Measurements from ENCODE around the gene GUCD1.
"Not testable (repeated sequence)": the region's sequence is repeated elsewhere in the genome, so short reads cannot be mapped to it uniquely, and the experiment has no call there.

GUCD1 gene

GRCh38 chr22:24554313-24555164 is at the start of gene GUCD1:
Gene GUCD1, minus strand, starts transcription at chr22:24555138. Its CDS starts 147 bp downstream, at chr22:24554991.
- peak within 1 kb of the TSS; percentile 100 for H3K4me3 ChIP-seq (ENCODE audit: low read depth, low read length)
- no peak for TF ChIP-seq CTCF (IDR thresholded peaks at IDR 0.05; ENCODE audit: control insufficient read depth, extremely low read depth, insufficient read depth)
- no peak for DNase-seq (ENCODE audit: low read depth)

DNA sequence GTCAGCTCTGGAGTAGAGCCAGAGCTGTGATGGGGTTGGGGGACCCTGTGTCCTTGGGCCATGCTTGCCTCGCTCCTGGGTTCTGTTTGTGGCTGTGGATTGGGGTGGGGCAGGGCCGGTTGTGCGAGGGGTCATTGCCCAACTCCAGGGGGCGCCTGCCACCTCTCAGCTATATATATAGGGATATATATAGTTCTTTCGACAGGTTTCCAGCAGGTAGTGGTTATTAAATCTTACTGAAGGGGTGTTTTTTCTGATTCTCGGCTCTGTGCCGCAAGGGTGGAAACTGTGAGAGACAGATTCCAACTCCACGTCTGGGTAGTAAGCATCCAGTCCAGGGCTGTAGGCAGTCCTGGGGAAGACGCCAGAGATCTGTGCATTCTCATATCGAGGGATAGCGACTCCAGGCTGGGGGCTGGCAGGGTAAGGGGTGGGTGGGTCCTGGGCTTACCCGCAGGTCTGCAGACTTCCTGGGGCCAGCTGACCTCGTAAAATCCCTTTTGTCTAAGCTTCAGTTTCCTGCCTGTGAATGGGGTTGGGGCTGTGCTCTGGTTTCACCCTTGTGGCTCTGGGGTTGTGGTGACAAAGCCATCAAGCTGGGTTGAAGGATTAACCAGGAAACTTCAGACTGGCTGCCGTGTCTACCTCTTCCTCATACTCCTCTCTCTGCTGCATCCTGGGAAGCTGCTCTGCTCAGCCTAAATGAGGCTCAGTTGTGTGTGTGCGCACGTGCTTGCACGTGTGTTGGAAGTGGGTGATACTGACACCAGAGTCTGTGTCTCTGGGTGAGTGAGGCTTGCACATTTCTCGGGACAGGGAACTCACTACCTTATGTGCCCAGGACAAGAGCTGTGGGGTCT is 49.1 kb upstream of the GUCD1 start:
- H3K4me3 ChIP-seq (ENCODE audit: low read depth, low read length); DNase-seq (ENCODE audit: low read depth): not testable (repeated sequence)

GRCh38 chr22:24602847-24603769 is 48.2 kb upstream of the GUCD1 start, which contains the start of gene GGT1:
Gene GGT1, plus strand, starts transcription at chr22:24603193. Its CDS starts 7,889 bp downstream, at chr22:24611082.
- not testable (repeated sequence) for H3K4me3 ChIP-seq (ENCODE audit: low read depth, low read length); DNase-seq (ENCODE audit: low read depth)

- H3K4me3 ChIP-seq (ENCODE audit: low read depth, low read length); DNase-seq (ENCODE audit: low read depth): not testable (repeated sequence)
Observed at GRCh38 chr22:24602105-24602749, 47.3 kb upstream of the GUCD1 start.

- peak; percentile 51 for DNase-seq (ENCODE audit: low read depth)
- no peak for TF ChIP-seq CTCF (IDR thresholded peaks at IDR 0.05; ENCODE audit: control insufficient read depth, extremely low read depth, insufficient read depth)
- no peak overlapping the region for H3K4me3 ChIP-seq (ENCODE audit: low read depth, low read length)
Observed at GRCh38 chr22:24601217-24602104, 46.5 kb upstream of the GUCD1 start.

DNA sequence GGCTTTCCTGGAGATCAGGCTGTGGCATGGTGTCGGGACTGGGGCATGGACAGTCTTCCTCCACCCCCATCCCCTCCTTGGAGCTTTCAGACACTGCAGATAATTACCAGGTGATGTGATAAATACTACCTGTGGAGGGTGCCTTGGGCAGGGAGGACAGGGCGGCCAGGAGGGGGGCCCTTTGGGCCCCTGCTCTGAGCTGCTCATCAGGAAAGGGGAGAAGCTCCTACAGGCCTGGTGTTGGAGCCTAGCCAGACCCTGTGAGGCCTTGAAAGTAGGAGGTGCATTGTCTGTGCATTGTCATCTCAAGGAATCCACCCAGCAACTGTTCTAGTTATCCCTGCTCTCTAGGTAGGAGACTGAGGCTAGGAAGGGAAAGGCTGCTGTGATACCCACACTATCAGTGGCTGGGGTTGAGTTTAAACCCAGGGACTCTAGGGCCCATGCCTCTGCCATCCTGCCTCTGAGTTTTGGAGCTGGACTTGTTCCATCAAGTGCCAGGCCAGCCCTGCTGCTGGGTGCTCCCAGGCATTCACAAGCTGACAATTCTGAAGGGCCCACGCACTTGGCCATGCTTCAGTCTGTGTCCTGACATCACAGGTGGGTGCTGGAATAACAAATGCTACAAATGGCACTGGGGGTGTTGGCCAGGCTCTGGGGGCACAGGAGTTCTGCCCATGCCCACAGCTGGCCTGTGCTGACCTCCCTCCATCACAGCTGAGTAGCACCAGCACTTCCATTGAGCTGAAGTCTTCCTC is 45.2 kb upstream of the GUCD1 start:
- not testable (repeated sequence) for H3K4me3 ChIP-seq (ENCODE audit: low read depth, low read length); DNase-seq (ENCODE audit: low read depth)

GRCh38 chr22:24599514-24599913 is 44.6 kb upstream of the GUCD1 start:
- no peak overlapping the region for H3K4me3 ChIP-seq (ENCODE audit: low read depth, low read length)
- DNase-seq (ENCODE audit: low read depth) = no peak
- no peak for TF ChIP-seq CTCF (IDR thresholded peaks at IDR 0.05; ENCODE audit: control insufficient read depth, extremely low read depth, insufficient read depth)

GRCh38 chr22:24597076-24597475 is 42.1 kb upstream of the GUCD1 start:
- H3K4me3 ChIP-seq (ENCODE audit: low read depth, low read length); DNase-seq (ENCODE audit: low read depth): not testable (repeated sequence)

Measured in LNCaP clone FGC (cell line).